NCI-H69 (cell line): Measurements from ENCODE around the gene RNF151.

Experiments
- DNase-seq: peaks from one replicate; lab custom pipeline; 2025; lab: John Stamatoyannopoulos, UW

RNF151 gene

DNA sequence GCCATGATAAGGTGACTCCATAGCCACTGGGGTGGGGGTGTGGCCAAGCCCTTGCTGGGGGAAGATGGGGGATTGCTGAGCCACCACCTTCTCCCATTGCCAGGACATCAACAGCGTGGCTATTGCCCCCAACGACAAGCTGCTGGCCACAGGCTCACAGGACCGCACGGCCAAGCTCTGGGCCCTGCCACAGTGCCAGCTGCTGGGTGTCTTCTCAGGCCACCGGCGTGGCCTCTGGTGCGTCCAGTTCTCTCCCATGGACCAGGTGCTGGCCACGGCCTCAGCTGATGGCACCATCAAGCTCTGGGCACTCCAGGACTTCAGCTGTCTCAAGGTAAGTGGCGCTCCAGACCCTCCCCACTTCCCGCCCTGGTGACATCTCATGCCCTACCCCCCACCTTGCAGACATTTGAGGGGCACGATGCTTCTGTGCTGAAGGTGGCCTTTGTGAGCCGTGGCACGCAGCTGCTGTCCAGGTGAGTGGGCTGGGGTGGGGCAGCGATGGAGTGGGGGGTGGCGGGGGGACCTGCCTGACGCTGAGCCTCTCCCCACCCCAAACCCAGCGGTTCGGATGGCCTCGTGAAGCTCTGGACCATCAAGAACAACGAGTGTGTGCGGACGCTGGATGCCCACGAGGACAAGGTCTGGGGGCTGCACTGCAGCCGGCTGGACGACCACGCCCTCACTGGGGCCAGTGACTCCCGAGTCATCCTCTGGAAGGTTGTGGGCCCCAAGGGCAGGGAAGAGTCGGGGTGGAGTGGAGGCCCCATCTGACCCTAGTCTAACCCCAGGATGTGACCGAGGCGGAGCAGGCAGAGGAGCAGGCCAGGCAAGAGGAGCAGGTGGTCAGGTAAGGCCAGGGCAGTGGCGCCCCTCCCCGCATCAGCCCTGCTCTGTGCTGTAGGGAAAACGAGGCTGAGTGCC lies 10.6 kb downstream of the RNF151 start:
- DNase-seq: no peak

DNA sequence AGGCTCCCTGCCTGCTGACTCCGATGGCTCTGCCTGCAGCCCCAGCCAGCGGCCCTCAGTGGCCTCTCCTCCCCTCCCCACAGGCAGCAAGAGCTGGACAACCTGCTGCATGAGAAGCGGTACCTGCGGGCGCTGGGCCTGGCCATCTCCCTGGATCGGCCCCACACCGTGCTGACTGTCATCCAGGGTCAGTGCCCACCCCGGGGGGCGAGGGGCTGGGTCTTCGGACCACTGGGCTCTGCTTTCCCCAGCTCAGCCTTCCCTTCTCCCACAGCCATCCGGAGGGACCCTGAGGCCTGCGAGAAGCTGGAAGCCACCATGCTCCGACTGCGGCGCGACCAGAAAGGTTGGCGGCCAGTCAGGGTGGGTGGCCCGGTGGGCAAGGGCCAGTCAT lies 11.2 kb downstream of the RNF151 start:
- no peak for DNase-seq

DNA sequence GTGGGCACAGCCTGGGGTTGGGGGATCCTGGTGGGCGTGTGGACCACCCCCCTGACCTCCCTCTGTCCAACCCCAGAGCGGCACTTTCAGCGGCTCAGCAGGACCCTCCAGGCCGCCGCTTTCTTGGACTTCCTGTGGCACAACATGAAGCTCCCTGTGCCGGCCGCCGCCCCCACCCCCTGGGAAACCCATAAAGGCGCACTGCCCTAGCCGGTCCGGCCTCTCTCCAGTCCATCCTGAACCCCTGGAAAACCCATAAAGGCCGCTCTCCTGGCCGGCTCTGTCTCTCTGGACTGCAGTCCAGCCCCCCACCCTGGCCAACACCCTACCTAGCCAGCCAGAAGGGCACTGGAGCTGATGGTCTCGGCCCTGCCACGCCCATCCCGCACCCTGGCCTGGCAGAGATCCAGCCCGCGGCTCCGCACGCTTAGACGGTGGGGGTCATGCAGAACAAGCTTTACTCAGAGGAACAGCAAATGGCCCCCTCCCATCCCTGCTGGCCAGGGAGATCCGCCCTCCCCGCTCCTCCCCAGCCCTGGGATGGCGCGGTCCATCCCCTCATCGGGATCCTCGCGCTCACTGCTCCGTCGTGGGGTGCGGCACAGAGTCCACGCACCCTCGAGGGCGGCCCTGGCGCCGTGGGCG lies 11.9 kb downstream of the RNF151 start:
- peak; percentile 57 for DNase-seq

DNA sequence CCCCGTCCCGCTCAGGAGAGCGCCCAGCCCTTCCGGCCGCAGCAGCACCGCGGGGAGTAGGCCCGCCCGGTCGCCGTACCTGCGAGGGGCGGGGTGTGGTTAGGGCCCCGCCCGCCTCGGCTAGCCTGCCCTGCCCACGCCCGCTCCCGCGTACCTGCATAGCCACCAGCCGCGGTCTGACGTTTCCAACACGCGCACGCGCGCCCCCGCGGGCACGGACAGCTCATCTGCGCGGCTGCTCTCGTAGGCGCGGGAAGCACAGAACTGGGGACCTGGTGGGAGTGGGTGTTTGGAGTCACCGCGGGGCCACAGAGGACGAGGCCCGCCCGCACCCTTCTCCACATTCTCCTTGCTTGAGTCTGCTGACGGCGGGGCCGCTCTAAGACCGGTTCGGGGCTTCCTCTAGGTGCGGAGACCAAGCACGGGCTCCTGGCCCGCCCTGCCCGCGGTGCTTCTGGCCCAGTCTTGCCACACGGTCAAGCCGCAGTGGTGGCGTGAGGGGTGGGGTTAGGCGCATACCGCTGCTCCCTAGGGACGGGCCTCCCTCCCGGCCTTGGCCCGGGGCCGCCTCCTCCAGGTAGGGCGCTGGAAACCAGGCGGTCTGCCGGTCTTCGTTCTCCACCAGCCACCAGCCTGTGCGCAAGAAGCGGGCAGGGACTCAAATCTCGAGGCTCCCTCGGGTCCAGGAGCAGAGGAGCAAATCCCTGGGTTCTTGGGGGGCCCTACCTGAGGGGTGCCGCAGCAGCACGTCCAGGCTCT lies 12.8 kb downstream of the RNF151 start:
- DNase-seq: peak; percentile 97

DNA sequence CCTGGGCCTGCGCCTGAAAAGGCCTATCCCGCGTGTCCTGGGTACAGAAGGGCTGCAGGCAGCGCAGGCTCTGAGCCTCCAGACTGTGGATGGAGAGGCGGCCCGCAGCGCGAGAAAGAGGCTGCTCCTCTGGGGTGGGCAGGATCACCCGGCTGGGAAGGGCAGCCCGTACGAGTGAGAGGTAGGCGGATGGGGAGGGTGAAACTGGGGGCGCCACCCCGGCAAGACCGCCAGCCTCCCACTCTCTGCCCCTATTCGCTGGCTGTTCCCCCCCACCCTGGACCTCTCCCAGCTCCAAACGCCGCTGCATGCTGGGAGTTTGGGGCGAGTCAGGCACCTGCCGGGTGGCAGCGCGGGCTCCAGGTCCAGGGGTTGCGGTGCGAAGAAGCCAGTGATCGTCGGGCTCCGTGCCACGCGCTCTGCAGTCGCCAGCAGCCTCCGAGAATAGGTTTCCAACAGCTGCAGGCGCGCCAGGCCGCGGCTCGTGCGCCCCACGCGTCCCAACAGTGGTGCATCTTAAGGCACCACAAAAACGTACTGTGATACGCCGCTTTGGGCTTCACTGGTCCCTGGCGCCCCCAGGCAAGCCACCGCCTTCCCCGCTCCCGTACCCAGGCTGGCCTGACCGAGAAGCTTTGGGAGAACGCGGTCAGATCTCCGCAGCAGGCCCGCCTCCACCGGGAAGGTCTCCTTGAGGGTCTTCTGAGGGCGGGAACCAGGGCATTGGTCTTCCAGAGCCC lies 13.5 kb downstream of the RNF151 start:
- peak; percentile 78 for DNase-seq

DNA sequence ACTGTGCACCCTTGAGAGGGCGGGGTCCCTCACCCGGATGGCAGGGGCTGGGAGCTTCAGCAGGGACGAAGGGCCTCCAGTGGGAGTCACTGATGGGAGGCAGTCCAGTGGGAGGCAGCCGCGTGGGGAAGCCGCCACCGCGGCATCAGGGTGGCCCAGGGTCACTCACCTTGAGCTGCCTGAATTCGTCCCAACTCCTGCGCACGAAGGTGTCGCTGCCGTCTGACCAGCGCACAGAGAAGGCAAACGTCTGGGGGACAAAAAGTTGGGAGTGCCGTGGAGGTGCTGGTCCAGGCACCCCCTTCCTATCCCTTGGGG lies 14.1 kb downstream of the RNF151 start:
- DNase-seq: no peak

DNA sequence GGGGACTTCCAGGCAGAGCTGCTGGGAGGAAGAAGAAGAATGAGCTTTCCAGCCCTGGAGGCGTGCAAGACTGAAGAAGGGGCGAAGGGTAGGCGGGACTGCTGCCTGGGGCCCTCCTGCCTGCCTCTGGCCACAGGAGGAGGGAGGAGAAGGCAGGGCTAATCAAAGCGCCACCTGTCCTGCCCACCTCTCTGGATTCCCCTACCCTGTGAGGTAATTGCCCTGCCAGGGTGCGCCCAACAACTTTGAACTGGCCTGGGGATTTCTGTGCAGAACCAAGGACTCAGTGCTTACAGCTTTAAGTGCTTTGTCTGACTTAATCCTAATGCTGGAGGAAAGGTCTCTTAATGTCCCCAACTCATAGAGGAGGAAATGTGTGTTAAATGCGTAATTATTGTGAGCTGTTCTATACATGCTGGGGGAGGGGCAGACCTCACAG lies 14.8 kb downstream of the RNF151 start, which contains the start of gene NOXO1:
NOXO1 (minus strand) TSS at position 72 of the 439 bp plus-strand sequence. CDS start 290 bp downstream, outside the sequence.
- DNase-seq: peak; percentile 80

DNA sequence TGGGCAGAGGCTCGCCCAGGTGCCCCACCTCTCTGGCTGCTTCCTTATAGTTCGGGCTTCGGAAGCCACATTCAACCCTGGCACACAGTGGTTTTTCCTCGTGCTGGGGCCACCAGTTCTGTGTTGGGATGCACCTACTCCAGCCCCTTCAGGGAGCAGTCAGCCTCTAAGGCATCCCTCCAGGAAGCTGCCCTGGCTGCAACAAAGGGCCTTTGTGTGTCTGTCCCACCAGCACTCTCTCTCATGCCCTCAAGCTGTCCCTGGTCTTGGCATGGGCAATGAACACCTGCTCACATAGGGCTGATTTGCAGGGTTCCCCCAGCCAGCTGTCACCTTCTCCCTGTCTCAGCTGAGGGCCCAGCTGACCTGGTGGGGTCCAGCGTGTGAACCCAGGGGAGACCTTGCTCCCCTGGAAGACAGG lies 15.4 kb downstream of the RNF151 start:
- peak; percentile 91 for DNase-seq

DNA sequence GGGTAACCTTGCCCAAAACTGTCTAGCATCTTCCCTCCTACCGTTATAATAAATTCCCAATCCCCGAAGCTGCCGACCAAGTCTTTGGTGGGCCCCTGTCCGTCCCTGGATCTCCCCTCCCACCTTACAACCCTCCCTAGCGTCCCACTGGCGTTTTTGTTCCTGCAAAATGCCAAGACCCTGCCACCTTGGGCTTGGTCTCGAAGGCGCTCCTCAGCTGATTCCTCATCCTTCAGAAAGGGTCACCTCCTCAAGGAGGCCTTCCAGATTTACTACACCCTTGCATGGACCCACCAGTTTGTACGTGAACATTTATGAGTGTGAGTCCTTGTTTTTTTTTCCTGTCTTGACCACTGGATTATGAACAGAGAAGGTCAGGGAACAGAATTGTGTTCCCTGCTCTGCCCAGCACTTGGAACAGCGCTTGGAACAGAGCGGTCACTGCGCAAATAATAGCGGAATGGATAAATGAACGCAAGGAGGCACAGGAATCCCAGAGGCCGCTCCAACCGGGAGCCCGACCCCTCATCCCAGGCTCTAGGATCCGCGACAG lies 16.4 kb downstream of the RNF151 start:
- no peak for DNase-seq

DNA sequence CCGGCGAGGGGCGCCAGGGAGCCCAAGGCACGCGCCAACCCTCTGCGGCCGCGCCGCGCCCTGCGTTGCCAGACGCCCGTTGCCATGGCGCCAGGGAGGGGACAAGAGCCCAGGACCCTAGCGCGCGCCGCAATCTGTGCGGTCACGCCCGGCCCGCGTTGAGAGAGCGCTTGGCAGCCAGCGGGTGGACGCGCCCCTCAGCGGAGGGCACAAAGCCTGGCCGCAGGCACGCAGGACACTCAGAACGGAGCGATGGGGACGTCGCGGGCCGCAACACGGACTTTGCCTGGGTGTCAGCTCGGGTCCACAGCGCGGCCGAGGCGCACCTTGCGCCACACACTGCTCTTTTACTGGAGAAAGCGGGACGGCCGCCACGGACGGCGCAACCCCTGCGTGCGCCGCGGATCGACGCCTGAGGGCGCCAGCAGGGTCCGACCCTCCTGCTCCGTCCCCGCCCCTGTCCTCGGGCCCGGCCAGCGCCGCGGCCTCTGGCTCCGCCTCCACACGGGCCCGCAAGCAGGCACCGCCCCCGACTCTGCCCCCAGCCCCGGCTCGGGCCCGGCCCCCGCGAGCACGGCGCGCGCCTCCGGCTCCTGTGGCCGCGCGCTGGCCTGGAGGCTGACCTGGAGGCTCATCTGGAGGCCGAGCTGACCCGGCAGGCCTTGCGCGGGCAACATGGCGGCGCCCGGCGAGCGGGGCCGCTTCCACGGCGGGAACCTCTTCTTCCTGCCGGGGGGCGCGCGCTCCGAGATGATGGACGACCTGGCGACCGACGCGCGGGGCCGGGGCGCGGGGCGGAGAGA lies 17.1 kb downstream of the RNF151 start, which contains the start of gene GFER:
GFER (plus strand) TSS at position 650 of the 803 bp plus-strand sequence; CDS start at position 676, 26 bp downstream.
- peak; percentile 98 for DNase-seq

DNA sequence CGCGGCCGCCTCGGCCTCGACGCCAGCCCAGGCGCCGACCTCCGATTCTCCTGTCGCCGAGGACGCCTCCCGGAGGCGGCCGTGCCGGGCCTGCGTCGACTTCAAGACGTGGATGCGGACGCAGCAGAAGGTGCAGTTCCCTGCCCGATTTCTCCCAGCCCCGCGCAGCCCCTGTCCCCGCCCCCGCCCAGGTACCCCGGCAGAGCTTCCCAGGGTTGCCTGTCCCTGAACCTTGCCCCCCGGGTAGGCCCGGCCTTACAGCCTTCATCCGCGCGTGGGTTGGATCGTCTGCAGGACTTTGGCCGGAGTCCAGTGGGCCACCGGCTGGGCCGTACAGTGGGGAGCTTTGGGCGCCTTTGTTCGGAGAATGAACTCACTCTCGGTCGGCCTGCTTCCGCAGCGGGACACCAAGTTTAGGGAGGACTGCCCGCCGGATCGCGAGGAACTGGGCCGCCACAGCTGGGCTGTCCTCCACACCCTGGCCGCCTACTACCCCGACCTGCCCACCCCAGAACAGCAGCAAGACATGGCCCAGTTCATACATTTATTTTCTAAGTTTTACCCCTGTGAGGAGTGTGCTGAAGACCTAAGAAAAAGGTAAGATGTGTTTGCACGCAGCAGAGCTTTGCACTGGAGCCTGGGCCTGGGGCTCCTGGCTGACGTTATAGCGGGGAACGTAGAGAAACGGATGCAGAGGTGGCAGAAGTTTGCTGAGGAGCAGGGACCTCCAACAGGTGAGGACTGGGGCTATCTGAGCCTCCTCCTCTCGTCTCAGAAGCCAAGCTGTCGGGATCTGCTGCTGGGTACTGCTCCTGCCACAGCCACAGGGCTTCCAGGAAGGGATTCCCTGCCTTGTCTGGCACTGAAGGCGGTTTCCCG lies 17.9 kb downstream of the RNF151 start:
- DNase-seq: peak; percentile 74

DNA sequence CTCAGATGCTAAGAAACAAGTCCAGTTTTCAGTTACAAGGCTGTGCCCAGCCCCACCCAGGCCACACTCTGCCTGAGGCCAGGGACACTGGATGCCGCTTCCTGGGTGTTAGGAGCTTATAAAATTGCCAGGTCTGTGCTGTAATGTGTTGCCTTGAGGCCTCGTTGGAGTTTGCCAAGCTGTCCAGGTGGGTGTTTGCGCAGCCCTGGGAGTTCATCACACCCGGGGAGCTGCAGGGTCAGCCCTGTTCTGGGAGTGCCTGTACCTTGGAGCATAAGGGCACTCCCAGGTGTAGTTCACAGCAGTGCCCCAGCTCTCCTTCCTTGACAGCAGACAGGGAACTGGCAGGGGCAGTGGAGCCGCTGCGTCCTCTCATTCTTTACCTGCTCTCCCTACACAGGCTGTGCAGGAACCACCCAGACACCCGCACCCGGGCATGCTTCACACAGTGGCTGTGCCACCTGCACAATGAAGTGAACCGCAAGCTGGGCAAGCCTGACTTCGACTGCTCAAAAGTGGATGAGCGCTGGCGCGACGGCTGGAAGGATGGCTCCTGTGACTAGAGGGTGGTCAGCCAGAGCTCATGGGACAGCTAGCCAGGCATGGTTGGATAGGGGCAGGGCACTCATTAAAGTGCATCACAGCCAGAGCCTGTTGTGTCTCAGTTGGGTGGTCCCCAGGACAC lies 19.0 kb downstream of the RNF151 start:
- DNase-seq: no peak

DNA sequence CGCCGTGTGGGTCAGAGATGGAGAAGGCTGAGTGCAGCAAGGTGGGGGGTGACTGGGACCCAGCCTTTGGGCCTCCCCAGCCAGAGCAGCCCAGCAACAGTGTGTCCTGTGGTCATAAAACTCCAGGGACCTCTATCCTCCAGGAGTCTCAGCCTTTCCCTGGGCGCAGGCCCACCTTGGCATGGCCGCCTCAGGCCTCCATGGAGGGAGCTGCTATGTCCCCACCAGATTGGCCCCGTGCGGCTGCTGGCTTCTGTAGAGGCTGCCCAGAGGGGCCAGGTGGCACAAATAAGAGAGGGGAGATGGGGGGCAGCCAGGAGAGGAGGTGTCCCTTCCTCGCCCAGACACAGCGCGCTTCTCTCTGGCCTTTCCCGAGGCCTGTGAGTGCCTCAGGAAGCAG lies 20.5 kb downstream of the RNF151 start:
- no peak for DNase-seq

DNA sequence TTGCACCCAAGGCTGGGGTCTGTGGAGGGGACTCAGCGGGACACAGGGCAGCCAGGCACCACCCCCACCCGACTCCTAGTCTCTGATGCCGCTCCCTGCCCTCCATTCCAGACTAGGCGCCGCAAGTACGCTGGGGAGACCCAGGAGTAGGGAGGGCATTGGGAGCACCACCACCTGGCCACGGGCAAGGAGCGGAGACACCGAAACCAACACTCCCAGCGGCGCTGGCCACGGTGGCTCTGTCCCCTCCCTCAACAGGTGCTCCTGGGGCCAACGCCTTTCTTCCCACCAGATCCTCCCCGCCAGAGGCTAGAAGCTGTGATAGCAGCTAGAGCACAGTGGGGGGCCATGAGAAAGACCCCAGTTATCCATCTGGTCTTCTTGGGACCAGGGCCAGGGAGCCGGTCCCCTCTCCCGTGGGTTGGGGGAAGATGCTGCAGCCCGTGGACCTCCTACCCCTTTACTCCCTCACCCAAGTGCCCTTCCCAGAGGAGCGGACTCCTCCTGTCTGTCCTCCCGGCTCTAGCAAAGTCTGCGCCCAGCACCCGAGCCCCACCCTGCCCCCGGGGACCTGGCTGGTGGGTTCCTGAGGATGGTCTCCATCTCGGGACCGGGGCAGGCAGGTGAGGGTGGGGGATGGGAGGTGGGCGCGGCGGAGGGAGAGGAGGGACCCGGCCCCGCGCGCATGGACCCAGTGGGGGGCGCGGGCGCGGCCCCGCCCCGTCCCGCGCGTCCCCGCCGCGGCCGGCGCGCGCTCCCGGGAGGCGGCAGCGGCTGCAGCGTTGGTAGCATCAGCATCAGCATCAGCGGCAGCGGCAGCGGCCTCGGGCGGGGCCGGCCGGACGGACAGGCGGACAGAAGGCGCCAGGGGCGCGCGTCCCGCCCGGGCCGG lies 22.8 kb downstream of the RNF151 start, which contains the start of gene SYNGR3:
SYNGR3 (plus strand) TSS at position 762 of the 892 bp plus-strand sequence. CDS start 133 bp downstream, outside the sequence.
- peak; percentile 90 for DNase-seq

DNA sequence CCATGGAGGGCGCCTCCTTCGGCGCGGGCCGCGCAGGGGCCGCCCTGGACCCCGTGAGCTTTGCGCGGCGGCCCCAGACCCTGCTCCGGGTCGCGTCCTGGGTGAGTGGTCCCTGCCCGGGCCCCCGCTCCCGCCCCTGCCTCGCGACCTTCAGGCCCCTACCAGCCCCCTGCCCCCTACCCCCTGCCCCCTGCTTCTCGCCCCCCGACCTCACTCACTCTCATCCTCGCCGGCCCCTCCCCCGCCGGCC lies 23.4 kb downstream of the RNF151 start:
- DNase-seq: no peak

DNA sequence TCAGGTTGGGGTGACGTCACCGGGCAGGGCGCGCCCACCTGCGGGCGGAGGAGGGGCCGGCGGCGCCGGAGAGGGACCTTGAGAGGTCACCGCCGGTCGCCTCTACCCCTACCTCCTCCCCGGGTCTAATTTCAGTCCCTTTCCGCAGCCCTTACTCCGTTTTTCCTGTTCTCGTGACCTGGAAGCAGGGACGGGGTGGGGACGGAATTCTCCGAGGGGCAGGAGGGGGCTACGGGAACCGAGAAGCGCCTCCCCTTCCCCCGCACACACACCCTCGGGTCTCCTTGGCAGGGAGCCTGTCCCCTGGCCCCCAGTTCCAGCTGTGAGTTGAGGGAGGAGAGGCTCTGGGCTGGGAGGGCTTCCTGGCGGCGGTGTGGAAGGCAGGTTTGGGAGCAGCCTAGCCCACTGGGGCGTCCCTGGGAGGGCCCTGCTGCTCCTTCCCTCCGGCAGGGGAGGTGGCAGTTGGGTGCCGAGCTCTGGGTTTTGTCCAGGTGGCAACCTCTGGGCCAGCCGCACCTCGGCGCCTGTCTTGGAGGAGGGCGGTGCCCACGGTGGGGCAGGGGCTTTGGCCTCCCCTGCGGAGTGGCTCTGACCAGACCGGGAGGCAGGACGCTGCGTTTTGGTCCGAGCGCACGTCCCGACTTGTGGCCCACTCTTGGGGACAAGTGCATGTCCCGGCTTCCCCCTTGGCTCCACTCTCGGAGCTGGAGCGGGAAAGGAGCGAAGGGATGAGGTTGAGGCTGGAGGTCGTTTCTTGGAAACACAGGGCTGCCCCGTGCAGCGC lies 23.9 kb downstream of the RNF151 start:
- DNase-seq: peak; percentile 83

DNA sequence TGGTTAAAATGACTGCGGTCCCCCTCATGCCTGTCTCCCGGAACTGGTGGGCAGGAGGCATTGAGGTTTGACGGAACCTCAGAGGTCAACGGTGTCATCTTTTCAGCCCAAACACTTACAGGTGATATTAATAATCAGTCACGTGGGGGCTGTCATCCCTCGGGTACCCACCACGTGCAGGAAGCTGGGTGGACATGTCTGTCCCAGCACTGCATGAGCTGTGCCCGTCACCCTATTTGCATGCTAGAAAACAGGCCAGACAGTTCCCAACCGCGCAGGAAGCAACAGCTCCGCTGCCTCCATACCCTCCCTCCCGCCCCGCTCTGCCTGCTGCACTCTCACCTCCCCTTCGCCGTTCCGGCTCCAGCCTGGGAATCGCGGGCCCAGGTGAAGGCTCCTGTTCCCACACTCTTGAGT lies 24.5 kb downstream of the RNF151 start:
- peak; percentile 36 for DNase-seq
